Ovary (tissue), 9 donors: Measurements from ENCODE around the gene PLEKHF1. TPM values are rescaled to one million over a fixed set of nuclear protein-coding genes. Genes with fewer than 3 reads are reported as not detected.

Experiments used
- DNase-seq, 5 donors: peaks; one replicate each; pipeline ENCODE4 v3.0.0-alpha.2; 2019 to 2020
- H3K27ac ChIP-seq, 2 donors: fragments of 200-600 bp; one replicate each; pipeline versions ENCODE4 v1.5.1 to v1.8.0; 2019 to 2022
- H3K27me3 ChIP-seq: fragments of 200-600 bp; one replicate; pipeline ENCODE4 v1.8.0; 2022
- H3K36me3 ChIP-seq: fragments of 200-600 bp; sonication (generic); one replicate; pipeline ENCODE4 v1.5.1; 2019
- H3K4me1 ChIP-seq: one replicate; pipeline ENCODE4 v1.8.1; 2013; ENCODE audit warnings: mild to moderate bottlenecking, moderate library complexity; ENCODE audit not compliant: insufficient read depth
- H3K4me3 ChIP-seq: fragments of 200-600 bp; sonication (generic); one replicate; pipeline ENCODE4 v1.5.1; 2017
- H3K9me3 ChIP-seq, 2 donors: fragments of 200-600 bp in 1 of 2; sonication (generic) in 1 of 2; one replicate each; pipeline versions ENCODE4 v1.5.1 to v1.8.1; 2013 to 2019; ENCODE audit warnings: mild to moderate bottlenecking in 1 of 2, moderate library complexity in 1 of 2
- EP300 ChIP-seq: sonication (generic); formaldehyde crosslinking; IDR thresholded peaks from one replicate; pipeline ENCODE4 v1.6.1; 2017; ENCODE audit warnings: antibody characterized with exemption
- POLR2A ChIP-seq: fragments of 450-650 bp; IDR thresholded peaks from one replicate; pipeline ENCODE4 v1.6.1; 2017; ENCODE audit warnings: antibody characterized with exemption, mild to moderate bottlenecking, moderate library complexity
- WGBS, 3 donors: extraction: QIAGEN DNeasy Blood & Tissue Kit in 1 of 3; methylation state at CpG; one replicate each; pipeline versions ENCODE4 v1.1.5 to v1.1.7; 2013 to 2017; 5-methylcytosine and 5-hydroxymethylcytosine counted together
- intact Hi-C, 4 donors: fragments of 100-400 bp; cut with DNase I; formaldehyde crosslinking; loops; one replicate each; pipeline versions ENCODE4 v1.11.0 to v1.15.1; 2022 to 2023
- polyA plus RNA-seq, 2 donors: library from polyadenylated mRNA; stranded (reverse); fragments of 200-250 nt in 1 of 2; fragments of 350-450 nt in 1 of 2; fragmentation: Illumina TruSeq in 1 of 2; extraction: RNeasy Lipid Tissue Mini Kit (QIAGEN cat#74804) in 1 of 2; gene quantifications; one replicate each; pipeline ENCODE4 v1.2.3, GENCODE V29; 2013 to 2014
- total RNA-seq, 7 donors: library from RNA; depleted of rRNA in 2 of 7; stranded (reverse); fragments of >200 nt in 2 of 7; fragmentation: NEBNext Ultra II Directional in 3 of 7; extraction: Animal tissue kit (Norgen Biotek cat#: 25700) in 3 of 7; gene quantifications; one replicate each; pipeline versions ENCODE4 v1.1.0 to v1.2.4, GENCODE V29; 2016 to 2023
- TF ChIP-seq, protein P1 (sequence below), 3 donors: fragments of 450-650 bp in 2 of 3; fragments of 200-600 bp in 1 of 3; IDR thresholded peaks; one replicate each; pipeline versions ENCODE4 v1.5.1 to v1.8.0; 2016 to 2022; ENCODE audit warnings: antibody characterized with exemption in 3 of 3, mild to moderate bottlenecking in 1 of 3
- donor health status: DM: no; HTN: no; CAD: no; lungs with moderate emphysema.
- donor health status: DM: no; HTN: no; CAD: no.
- donor health status: Bipolar disorder and iron deficiency.
- donor health status: DM: yes; HTN: yes; CAD: no.
- donor health status: DM: no; HTN: no; CAD: no.
- donor health status: DM: yes; HTN: yes; CAD: no.

Gene PLEKHF1
- total and polyA plus RNA-seq, 9 donors = 0.92 to 19.1 (median 13.7) TPM

DNA sequence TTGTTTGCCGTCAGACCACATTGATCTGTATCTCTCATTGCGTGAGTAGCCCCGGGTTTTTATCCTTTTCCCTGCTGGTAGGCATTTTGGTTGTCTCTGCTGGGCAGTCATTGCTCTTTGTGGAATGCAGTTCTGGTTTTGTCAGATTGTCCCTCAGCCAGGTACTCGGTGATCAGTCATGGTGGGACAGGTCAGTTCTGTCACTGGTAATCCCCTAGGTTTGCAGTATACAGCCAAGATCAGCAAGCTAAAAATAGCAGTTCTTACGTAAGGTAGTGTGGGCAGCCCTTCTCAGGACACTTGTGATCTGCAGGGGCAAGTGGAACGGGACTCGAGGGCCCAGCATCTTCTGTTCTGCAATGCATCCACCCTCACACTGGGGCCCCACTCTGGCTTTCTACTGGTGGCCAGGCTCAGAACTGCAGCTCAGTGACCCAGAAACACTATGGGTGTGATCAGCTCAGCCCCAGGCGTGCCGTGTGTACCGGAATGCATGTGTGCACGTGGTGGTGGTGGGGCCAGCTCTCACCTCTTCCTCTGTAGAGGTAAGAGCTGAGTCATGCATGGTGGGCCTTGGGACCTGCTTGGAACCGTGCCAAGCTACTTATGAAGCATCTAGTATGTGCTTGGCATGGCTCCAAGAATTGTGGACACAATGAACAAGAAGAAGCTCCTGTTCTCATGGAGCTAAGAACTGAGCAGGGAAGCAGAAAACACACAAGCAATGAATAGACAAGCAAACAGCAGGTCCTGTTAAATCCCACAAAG, 6.3 kb downstream of the PLEKHF1 start:
- 73 to 79% (median 78%) methylated on average over 12 of the region's 12 CpGs for WGBS, 3 donors
- H3K4me1 ChIP-seq = peaks cover 3% of the 10 kb centered on the region
- intact Hi-C loops = no loop called here
- DNase-seq = peak in 1 of 5 donors; percentile 19
- TF ChIP-seq, protein P1, sequence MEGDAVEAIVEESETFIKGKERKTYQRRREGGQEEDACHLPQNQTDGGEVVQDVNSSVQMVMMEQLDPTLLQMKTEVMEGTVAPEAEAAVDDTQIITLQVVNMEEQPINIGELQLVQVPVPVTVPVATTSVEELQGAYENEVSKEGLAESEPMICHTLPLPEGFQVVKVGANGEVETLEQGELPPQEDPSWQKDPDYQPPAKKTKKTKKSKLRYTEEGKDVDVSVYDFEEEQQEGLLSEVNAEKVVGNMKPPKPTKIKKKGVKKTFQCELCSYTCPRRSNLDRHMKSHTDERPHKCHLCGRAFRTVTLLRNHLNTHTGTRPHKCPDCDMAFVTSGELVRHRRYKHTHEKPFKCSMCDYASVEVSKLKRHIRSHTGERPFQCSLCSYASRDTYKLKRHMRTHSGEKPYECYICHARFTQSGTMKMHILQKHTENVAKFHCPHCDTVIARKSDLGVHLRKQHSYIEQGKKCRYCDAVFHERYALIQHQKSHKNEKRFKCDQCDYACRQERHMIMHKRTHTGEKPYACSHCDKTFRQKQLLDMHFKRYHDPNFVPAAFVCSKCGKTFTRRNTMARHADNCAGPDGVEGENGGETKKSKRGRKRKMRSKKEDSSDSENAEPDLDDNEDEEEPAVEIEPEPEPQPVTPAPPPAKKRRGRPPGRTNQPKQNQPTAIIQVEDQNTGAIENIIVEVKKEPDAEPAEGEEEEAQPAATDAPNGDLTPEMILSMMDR (IDR thresholded peaks at IDR 0.05) = no peak
- TF ChIP-seq POLR2A (no peak), EP300 (no peak)
- H3K9me3 ChIP-seq = no peaks in the 10 kb centered on the region
- H3K27me3 ChIP-seq = no peaks in the 10 kb centered on the region
- H3K4me3 ChIP-seq = no peak overlapping the region
- H3K27ac ChIP-seq = no peak overlapping the region
- H3K36me3 ChIP-seq = no peaks in the 10 kb centered on the region

DNA sequence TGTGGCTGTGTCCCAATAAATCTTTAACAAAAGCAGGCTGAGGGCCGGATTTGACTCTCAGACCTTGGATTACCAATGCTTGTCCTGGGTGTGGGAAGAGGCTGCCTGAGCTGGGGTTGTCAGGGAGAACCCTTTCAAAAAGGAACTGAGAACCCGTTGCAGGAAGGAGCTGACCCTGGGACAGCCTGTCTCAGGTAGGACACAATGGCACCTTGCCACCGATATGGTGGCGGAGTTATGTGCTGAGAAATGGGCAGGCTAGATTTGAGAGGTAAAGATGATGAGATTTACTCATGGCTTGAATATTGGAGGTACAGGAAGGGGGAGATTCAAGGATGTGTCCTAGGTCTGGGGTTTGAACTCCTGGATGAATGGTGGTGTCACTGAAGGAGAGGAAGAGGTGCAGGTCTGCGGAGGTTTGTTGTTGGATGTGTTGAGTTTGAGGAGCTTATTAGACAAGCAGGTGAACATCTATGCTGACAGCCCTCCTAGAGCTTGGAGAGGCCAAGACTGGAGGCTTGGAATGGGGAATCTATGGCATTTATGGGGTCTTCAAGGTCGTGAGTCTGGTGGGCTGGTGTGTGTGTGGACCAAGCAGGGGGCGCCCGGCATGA, 7.2 kb downstream of the PLEKHF1 start:
- H3K27ac ChIP-seq = no peak overlapping the region
- TF ChIP-seq, protein P1 (IDR thresholded peaks at IDR 0.05) = no peak
- TF ChIP-seq POLR2A = no peak
- no peak for TF ChIP-seq EP300
- peak in 1 of 5 donors; percentile 6 for DNase-seq

DNA sequence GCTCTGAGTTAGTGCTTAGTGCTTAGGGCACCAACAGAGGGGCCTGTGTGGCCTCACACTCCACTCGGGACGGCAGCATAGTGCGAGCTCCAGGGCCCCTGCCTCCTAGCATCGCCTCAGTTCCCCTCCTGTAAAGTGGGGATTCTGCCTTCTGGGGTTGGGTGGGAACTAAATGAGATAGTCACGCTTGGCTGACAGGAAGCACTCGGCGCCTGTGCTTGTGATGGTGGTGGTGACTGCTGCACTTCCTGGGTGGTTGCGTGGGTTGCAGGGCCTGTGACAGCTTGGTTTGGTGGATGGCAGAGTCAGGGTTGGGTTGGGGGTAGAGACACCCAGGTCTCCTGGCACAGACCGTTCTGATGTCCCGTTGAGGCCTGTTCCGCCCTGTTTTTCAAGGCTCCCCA, 7.7 kb downstream of the PLEKHF1 start:
- Histone ChIP-seq H3K9me3 (no peaks in the 10 kb centered on the region), H3K27ac (no peak overlapping the region), H3K4me1 (no peaks in the 10 kb centered on the region), H3K36me3 (no peaks in the 10 kb centered on the region), H3K27me3 (no peaks in the 10 kb centered on the region), H3K4me3 (no peak overlapping the region)
- DNase-seq = no peak
- TF ChIP-seq, protein P1 (IDR thresholded peaks at IDR 0.05) = no peak
- TF ChIP-seq POLR2A (no peak), EP300 (no peak)
- 88 to 94% (median 89%) methylated on average over 11 of the region's 11 CpGs for WGBS, 3 donors
- intact Hi-C loops = no loop called here

More for the DNA sequence above, 7.2 kb downstream of the PLEKHF1 start:
- Histone ChIP-seq H3K9me3 (no peaks in the 10 kb centered on the region), H3K36me3 (no peaks in the 10 kb centered on the region), H3K4me3 (no peak overlapping the region), H3K4me1 (no peaks in the 10 kb centered on the region), H3K27me3 (no peaks in the 10 kb centered on the region)
- intact Hi-C loops = no loop called here
- 90 to 93% (median 91%) methylated on average over 8 of the region's 8 CpGs for WGBS, 3 donors

DNA sequence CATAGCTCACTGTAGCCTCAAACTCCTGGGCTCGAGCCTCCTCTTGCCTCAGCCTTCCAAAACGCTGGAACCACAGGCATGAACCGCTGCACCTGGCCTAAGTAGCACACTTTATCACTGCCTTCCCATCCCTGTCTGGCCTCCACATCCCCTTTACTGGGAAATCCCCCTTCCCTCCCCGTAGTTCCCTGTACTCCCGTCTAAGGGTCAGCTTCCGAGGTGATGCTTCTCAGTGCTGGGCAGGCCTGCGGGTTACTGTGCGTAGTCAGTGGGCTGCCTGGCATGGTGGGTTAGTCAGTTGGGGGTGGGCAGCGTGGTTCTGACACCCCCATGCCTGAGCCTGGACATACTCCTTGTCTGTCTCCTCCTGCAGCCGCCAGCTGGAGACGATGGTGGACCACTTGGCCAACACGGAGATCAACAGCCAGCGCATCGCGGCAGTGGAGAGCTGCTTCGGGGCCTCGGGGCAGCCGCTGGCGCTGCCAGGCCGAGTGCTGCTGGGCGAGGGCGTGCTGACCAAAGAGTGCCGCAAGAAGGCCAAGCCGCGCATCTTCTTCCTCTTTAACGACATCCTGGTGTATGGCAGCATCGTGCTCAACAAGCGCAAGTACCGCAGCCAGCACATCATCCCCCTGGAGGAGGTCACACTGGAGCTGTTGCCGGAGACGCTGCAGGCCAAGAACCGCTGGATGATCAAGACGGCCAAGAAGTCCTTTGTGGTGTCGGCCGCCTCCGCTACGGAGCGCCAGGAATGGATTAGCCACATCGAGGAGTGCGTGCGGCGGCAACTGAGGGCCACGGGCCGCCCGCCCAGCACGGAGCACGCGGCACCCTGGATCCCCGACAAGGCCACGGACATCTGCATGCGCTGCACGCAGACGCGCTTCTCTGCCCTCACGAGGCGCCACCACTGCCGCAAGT, 8.4 kb downstream of the PLEKHF1 start:
- H3K27me3 ChIP-seq = no peaks in the 10 kb centered on the region
- 92 to 95% (median 94%) methylated on average over 57 of the region's 57 CpGs for WGBS, 3 donors
- H3K27ac ChIP-seq = no peak overlapping the region
- no peaks in the 10 kb centered on the region for H3K9me3 ChIP-seq
- H3K36me3 ChIP-seq = no peaks in the 10 kb centered on the region
- DNase-seq = peak in 1 of 5 donors; percentile 13
- no peak for TF ChIP-seq POLR2A
- TF ChIP-seq, protein P1 (IDR thresholded peaks at IDR 0.05) = no peak
- no peak for TF ChIP-seq EP300
- H3K4me3 ChIP-seq = no peak overlapping the region
- peaks cover 6% of the 10 kb centered on the region for H3K4me1 ChIP-seq
- intact Hi-C loops = no loop called here
